PC-3 (cell line): ENCODE data around the gene SLC16A11. TPM values are rescaled to one million over a fixed set of nuclear protein-coding genes. Genes with fewer than 3 reads are reported as not detected.

Source experiments
- ATAC-seq: fragments of 200-7000 bp; cut with Tn5 transposase; 2 replicates; pipeline ENCODE4 v1.9.1; 2020; ENCODE audit warnings: mild to moderate bottlenecking, moderate library complexity
- BruUV-seq: library from RNA; stranded (reverse); fragments of 400-500 nt; replicated peaks from 2 replicates; lab custom pipeline; 2021; lab: Mats Ljungman, UMichigan
- CTCF ChIA-PET: fragments of 300-600 bp; sonication (Branson Sonifier 250); formaldehyde crosslinking; loops from one replicate; lab custom pipeline; 2022; ENCODE audit warnings: antibody characterized with exemption; lab: Charles Lee
- POLR2A ChIA-PET: fragments of 300-600 bp; sonication (Branson Sonifier 250); formaldehyde crosslinking; loops from one replicate; lab custom pipeline; 2022; ENCODE audit warnings: antibody characterized with exemption; ENCODE audit not compliant: unreplicated experiment; lab: Charles Lee
- DNase-seq: peaks from one replicate; pipeline ENCODE4 v3.0.0-alpha.2; 2015
- H2AFZ ChIP-seq: fragments of 300-600 bp; sonication (generic); 2 replicates; pipeline ENCODE4 v1.6.0; 2016; ENCODE audit warnings: antibody characterized with exemption, low read length
- H3F3A ChIP-seq: fragments of 300-600 bp; sonication (generic); one replicate; pipeline ENCODE4 v1.6.0; 2017; ENCODE audit warnings: antibody characterized with exemption, low read length, control low read depth, mild to moderate bottlenecking; ENCODE audit not compliant: unreplicated experiment
- H3K27ac ChIP-seq: fragments of 300-600 bp; sonication (generic); 2 replicates; pipeline ENCODE4 v1.5.1; 2016; ENCODE audit warnings: mild to moderate bottlenecking, low read length
- H3K27me3 ChIP-seq: fragments of 300-600 bp; sonication (generic); 2 replicates; pipeline ENCODE4 v1.6.1; 2016; ENCODE audit warnings: low read length, mixed read lengths
- H3K36me3 ChIP-seq: fragments of 300-600 bp; sonication (generic); 2 replicates; pipeline ENCODE4 v1.6.1; 2016; ENCODE audit warnings: low read depth, mixed run types, low read length, mixed read lengths
- H3K4me1 ChIP-seq: fragments of 300-600 bp; sonication (generic); 2 replicates; pipeline ENCODE4 v1.5.1; 2016; ENCODE audit warnings: low read length; ENCODE audit not compliant: insufficient read depth
- H3K4me2 ChIP-seq: fragments of 300-600 bp; sonication (generic); 2 replicates; pipeline ENCODE4 v1.6.0; 2016; ENCODE audit warnings: low read length
- H3K4me3 ChIP-seq: fragments of 300-600 bp; sonication (generic); 2 replicates; pipeline ENCODE4 v1.5.1; 2016; ENCODE audit warnings: mild to moderate bottlenecking, low read length, mixed read lengths
- H3K79me2 ChIP-seq: fragments of 300-600 bp; sonication (generic); 2 replicates; pipeline ENCODE4 v1.6.1; 2017; ENCODE audit warnings: low read length, mixed read lengths
- H3K9ac ChIP-seq: fragments of 300-600 bp; sonication (generic); 2 replicates; pipeline ENCODE4 v1.6.0; 2016; ENCODE audit warnings: mild to moderate bottlenecking, low read length
- H3K9me2 ChIP-seq: fragments of 300-600 bp; sonication (generic); replicated peaks from 2 replicates; pipeline ENCODE4 v1.6.1; 2016; ENCODE audit warnings: mixed run types, low read length, mixed read lengths
- H3K9me3 ChIP-seq: fragments of 300-600 bp; sonication (generic); 2 replicates; pipeline ENCODE4 v1.6.1; 2016; ENCODE audit warnings: low read length, mixed read lengths
- H4K20me1 ChIP-seq: fragments of 300-600 bp; sonication (generic); 2 replicates; pipeline ENCODE4 v1.6.1; 2016; ENCODE audit warnings: low read length, mixed read lengths
- CTCF ChIP-seq: fragments of 300-600 bp; sonication (generic); conservative IDR thresholded peaks from 2 replicates; pipeline ENCODE4 v1.5.1; 2017; ENCODE audit warnings: antibody characterized with exemption, low read depth, mild to moderate bottlenecking, low read length
- EZH2 ChIP-seq: fragments of 300-600 bp; sonication (generic); IDR thresholded peaks from one replicate; pipeline ENCODE4 v1.6.1; 2017; ENCODE audit warnings: antibody characterized with exemption, mild to moderate bottlenecking, low read length; ENCODE audit not compliant: unreplicated experiment
- EZH2phosphoT487 ChIP-seq: fragments of 300-600 bp; sonication (generic); IDR thresholded peaks from 2 replicates; pipeline ENCODE4 v1.6.1; 2018; ENCODE audit warnings: mild to moderate bottlenecking, antibody characterized with exemption, low read length, borderline replicate concordance
- intact Hi-C: fragments of 100-400 bp; cut with micrococcal nuclease; formaldehyde crosslinking; loops from 2 replicates; pipeline ENCODE4 v1.9.0; 2023
- total RNA-seq: library from RNA; depleted of rRNA; stranded (reverse); fragments of >200 nt; gene quantifications from 2 replicates; pipeline ENCODE4 v1.2.3, GENCODE V29; 2014

Gene SLC16A11
- total RNA-seq, 1 experiment from 2014 or later = not detected

- H3K4me3 ChIP-seq = no peak overlapping the region
- no peaks in the 10 kb centered on the region for H3K36me3 ChIP-seq
- BruUV-seq = no TSS peak
These were observed 20.4 kb upstream of the SLC16A11 start for GRCh38 chr17:7064261-7064660.

GRCh38 chr17:7063518-7064094 is 19.7 kb upstream of the SLC16A11 start:
- CTCF ChIA-PET = no interaction called here

More at GRCh38 chr17:7064261-7064660, 20.4 kb upstream of the SLC16A11 start:
- Histone ChIP-seq H3K9me2 (no peaks in the 10 kb centered on the region), H3K9ac (no peak overlapping the region), H3K4me1 (peaks cover 19% of the 10 kb centered on the region), H3K27me3 (no peaks in the 10 kb centered on the region), H3K9me3 (no peaks in the 10 kb centered on the region), H3K79me2 (no peaks in the 10 kb centered on the region), H4K20me1 (no peaks in the 10 kb centered on the region), H2AFZ (no peak overlapping the region), H3K4me2 (no peak overlapping the region), H3K27ac (no peak overlapping the region), H3F3A (no peaks in the 10 kb centered on the region)
- no peak for TF ChIP-seq CTCF
- ChIA-PET POLR2A (no interaction called here), CTCF (no interaction called here)
- ATAC-seq (no peak), DNase-seq (no peak)
- intact Hi-C loops = loop anchor here (5.0 kb wide), 1 partner anchor 33 kb away; no protein-coding TSS in a partner anchor

More at GRCh38 chr17:7063518-7064094, 19.7 kb upstream of the SLC16A11 start:
- Histone ChIP-seq H4K20me1 (no peaks in the 10 kb centered on the region), H3K9me2 (no peaks in the 10 kb centered on the region), H3K27ac (no peak overlapping the region), H3K9ac (no peak overlapping the region), H3K36me3 (no peaks in the 10 kb centered on the region), H3F3A (no peaks in the 10 kb centered on the region), H2AFZ (no peak overlapping the region), H3K4me2 (no peak overlapping the region), H3K4me3 (no peak overlapping the region), H3K79me2 (no peaks in the 10 kb centered on the region), H3K4me1 (peaks cover 26% of the 10 kb centered on the region), H3K9me3 (no peaks in the 10 kb centered on the region), H3K27me3 (no peaks in the 10 kb centered on the region)
- no peak for DNase-seq
- POLR2A ChIA-PET = interaction anchor here (0.6 kb wide), 1 partner anchor 759 kb away, joined by 3 read pairs; no protein-coding TSS in a partner anchor
- ATAC-seq = no peak
- intact Hi-C loops = loop anchor here (5.0 kb wide), 1 partner anchor 34 kb away; no protein-coding TSS in a partner anchor
- TF ChIP-seq CTCF (no peak), EZH2phosphoT487 (no peak), EZH2 (no peak)
- no TSS peak for BruUV-seq
